ENCODE results near the gene SORT1.
"Not testable (repeated sequence)": the region's sequence is repeated elsewhere in the genome, so short reads cannot be mapped to it uniquely, and the experiment has no call there.

- not testable (repeated sequence) for TF ChIP-seq CTCF (IDR thresholded peaks at IDR 0.05; ENCODE audit: low read depth, low read length, missing input control); EGR1 (IDR thresholded peaks at IDR 0.05; ENCODE audit: low read depth in 2 of 2); YY1 (IDR thresholded peaks at IDR 0.05); ATF3 (IDR thresholded peaks at IDR 0.05); JUND (IDR thresholded peaks at IDR 0.05); REST (IDR thresholded peaks at IDR 0.05); ZBTB33 (IDR thresholded peaks at IDR 0.05); SP1 (IDR thresholded peaks at IDR 0.05); GABPA (IDR thresholded peaks at IDR 0.05 in 1 of 2, conservative IDR thresholded peaks at IDR 0.05 in 1 of 2)
Observed at GRCh38 chr1:109305991-109306390, 91.7 kb downstream of the SORT1 start.

All from liver (tissue), 3 donors.